HG02852 (cell line): ENCODE data around the gene RAPGEFL1.
"Not testable (repeated sequence)": the region's sequence is repeated elsewhere in the genome, so short reads cannot be mapped to it uniquely, and the experiment has no call there.

Source experiments
- ATAC-seq: cut with Tn5 transposase; IDR thresholded peaks from one replicate; pipeline ENCODE4 v1.9.1; 2021; ENCODE audit warnings: mild to moderate bottlenecking, moderate library complexity; ENCODE audit not compliant: unreplicated experiment

Gene RAPGEFL1

DNA sequence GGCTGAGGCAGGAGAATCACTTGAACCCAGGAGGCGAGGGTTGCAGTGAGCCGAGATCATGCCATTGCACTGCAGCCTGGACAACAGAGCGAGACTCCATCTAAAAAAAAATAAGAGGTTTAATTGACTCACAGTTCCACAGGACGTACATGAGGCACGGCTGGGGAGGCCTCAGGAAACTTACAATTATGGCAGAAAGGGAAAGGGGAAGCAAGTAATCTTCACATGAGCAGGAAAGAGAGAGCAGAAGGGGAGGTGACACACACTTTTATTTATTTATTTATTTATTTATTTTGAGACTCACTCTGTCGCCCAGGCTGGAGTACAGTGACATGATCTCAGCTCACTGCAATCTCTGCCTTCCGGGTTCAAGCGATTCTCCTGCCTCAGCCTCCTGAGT is 28.9 kb downstream of the RAPGEFL1 start:
- ATAC-seq, result not testable (repeated sequence)

- ATAC-seq, result no peak
Measured at GRCh38 chr17:40209404-40210093, 32.3 kb downstream of the RAPGEFL1 start.

- not testable (repeated sequence) for ATAC-seq
Measured at GRCh38 chr17:40213914-40214313, 36.6 kb downstream of the RAPGEFL1 start.

GRCh38 chr17:40218006-40218739 is 40.9 kb downstream of the RAPGEFL1 start:
- ATAC-seq, result no peak

DNA sequence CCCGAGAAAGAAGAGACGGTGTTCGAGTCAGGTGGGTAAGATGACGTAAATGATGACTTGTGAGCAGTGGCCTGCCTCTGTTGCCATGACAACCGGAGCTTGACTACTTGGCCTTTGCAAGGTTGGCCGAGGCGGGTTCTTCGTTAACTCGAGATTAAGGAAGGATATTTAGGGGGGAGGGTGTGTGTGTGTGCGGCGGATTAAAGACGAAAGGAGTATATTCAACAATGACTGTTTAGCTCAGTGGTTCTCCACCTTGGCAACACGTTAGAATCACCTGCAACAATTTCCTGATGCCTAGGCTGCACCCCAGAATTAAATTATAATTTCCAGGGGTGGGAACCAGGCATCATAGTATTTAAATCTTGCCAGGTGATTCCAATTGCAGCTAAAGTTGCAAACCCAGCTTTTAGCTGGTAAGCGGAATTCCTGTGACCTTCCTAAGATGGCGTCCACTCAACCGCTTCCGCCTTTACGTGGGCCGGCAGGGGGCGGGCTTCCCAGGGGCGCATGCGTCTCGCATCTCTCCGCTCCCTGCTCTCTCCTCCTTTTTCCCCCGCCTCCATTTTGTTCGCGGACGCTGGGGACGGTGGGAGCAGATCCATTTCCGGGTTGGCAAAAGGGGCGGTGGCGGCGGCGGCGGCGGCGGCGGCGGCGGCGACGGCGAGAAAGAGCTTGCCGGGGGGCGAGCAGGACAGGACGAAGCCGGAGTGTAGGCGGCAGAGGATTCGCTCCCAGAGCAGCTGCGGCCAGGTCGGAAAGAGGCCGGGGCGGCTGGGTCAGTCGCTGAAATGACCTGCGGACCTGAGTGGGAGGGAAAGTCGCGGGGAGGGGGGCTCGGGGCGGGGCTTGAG is 41.7 kb downstream of the RAPGEFL1 start, which contains the start of gene WIPF2:
TSS of gene WIPF2 (plus strand) at position 565 of the 854 bp plus-strand sequence. CDS start 37,156 bp downstream, outside the sequence.
- peak; percentile 91 for ATAC-seq

DNA sequence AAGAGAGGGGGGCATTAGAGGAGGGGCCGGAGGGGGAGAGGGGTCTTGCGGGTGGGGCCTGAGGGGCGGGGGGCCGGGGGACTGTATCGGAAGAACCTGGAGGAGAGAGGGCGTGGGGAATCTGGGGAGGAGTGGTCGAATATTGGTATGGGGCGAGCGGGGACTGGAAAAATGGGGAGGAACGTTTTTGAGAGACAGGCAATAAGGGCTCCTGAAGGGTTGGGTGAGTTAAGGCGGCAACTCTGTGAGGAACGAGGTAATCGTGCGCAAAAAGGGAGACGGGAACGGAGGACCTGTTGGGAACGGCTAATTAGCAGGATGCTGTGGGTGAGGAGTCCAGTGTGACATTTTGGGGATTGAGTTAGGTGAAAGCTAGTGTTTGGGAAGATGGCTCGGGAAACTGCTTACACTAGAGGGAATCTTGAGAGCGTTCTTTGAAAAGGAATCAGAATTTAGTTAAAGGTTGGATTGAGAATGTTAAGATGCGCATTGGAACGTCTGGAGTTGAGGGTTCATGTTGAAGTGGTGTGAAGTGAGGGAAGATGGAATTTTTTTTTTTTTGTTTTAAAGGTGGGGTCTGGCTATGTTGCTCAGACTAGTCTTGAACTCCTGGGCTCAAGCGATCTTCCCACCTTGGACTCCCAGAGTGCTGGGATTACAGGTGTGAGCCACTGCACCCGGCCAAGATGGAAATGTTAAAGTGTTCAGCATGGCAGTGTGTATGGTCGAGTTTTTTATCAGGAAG is 42.5 kb downstream of the RAPGEFL1 start:
- peak; percentile 2 for ATAC-seq

GRCh38 chr17:40224718-40225550 is 47.7 kb downstream of the RAPGEFL1 start:
- no peak for ATAC-seq

GRCh38 chr17:40229146-40229545 is 51.9 kb downstream of the RAPGEFL1 start:
- ATAC-seq, result not testable (repeated sequence)

GRCh38 chr17:40230670-40231069 is 53.4 kb downstream of the RAPGEFL1 start:
- ATAC-seq, result no peak

GRCh38 chr17:40231928-40232327 is 54.7 kb downstream of the RAPGEFL1 start:
- ATAC-seq, result not testable (repeated sequence)

DNA sequence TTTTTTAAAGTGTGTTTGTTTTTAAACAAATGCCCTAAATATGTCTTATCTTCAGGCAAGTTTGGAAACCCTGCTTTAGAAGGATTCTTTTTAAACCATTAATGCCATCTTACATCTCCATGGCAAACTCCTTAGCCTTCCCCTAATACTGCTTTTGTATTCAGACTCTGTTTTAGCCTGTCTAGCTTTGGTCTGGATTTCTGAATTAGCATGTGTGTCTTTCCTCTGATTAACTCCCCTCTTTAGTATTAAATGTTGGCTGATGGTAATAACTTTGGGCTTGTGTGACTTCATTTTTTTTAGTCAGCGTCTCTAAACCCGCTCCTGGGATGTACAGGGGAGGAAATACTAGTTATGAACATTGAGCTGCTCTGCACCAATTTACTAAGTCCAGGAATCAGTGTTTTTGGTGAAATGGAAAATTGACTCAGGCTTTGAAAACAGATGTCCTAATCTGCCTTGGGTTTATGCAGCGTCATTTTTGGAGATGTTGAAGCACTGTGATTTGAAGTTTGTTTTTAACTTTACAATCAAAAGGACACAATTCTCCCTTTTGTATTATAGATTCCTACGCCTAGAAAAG is 64.1 kb downstream of the RAPGEFL1 start:
- no peak for ATAC-seq

GRCh38 chr17:40242774-40243173 is 65.5 kb downstream of the RAPGEFL1 start:
- no peak for ATAC-seq

DNA sequence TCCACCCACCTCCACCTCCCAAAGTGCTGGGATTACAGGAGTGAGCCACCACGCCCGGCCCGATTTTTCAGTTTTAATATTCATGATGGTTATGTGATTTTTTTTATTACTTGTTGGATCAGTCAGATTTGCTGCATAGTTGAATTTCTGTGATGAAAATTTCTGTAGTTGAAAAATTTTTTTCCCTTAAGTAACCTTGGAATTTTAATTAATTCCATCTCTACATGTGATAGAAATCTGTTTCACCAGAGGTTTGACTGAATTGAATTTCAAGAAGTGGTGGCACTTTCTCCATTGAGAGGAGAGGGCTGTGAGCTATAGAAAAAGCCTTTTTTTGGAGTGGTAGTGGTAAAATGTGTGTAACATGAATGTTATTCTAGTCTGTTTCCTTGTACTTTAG is 66.5 kb downstream of the RAPGEFL1 start:
- ATAC-seq, result no peak

DNA sequence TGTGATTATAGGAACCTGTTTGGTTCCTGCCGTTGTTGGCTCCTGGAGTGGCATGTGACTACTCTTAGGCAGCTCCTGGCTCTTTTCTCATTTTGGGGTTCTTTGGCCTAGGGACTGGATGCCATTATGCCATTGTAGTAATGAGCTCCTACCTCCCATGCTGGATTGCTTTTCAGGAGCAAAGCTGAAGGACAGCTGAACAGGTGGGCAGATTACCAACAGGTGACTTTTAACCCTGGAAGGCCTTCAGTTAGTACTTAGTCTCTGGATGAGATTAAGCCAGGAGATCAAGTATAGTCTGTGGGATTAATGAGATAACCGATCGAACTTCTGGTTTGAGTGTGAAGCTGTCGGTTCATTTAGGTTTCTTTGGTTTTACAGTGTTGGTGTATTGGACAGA is 67.0 kb downstream of the RAPGEFL1 start:
- ATAC-seq, result no peak
